ENCODE results near the gene PLEKHN1. TPM values are rescaled to one million over a fixed set of nuclear protein-coding genes. Genes with fewer than 3 reads are reported as not detected.

Gene PLEKHN1
- total RNA-seq, 1 donor from 2014 or later, result 0.51 TPM

- DNase-seq (ENCODE audit: low read depth in 2 of 2), result peak; percentile 15 to 65
These were observed 5.7 kb upstream of the PLEKHN1 start, which contains the start of gene KLHL17 for GRCh38 chr1:960363-961131. TSS of gene KLHL17 (plus strand) at chr1:960584. CDS start at chr1:960694, 110 bp downstream.

DNA sequence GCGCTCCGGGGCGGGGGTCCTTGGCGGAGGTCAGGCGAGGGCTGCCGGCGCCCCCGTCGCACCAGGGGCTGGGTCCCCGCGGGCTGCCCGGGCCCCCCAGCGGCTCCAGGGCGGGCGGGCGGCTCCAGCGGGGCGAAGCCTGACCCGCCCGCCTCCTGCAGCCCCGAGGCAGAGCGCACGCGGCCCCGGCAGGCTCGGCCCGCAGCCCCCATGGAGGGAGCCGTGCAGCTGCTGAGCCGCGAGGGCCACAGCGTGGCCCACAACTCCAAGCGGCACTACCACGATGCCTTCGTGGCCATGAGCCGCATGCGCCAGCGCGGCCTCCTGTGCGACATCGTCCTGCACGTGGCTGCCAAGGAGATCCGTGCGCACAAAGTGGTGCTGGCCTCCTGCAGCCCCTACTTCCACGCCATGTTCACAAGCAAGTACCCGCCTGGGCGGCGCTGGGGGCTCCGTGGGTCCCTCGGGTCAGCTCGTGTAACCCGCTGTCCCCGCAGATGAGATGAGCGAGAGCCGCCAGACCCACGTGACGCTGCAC is 5.1 kb upstream of the PLEKHN1 start:
- DNase-seq (ENCODE audit: low read depth in 2 of 2), result no peak

- no peak for DNase-seq (ENCODE audit: low read depth in 2 of 2)
These were observed 3.6 kb upstream of the PLEKHN1 start for GRCh38 chr1:962381-963300.

- no peak for DNase-seq (ENCODE audit: low read depth in 2 of 2)
These were observed 3.0 kb upstream of the PLEKHN1 start for GRCh38 chr1:963301-963651.

GRCh38 chr1:963746-964525 is 2.3 kb upstream of the PLEKHN1 start:
- DNase-seq (ENCODE audit: low read depth in 2 of 2), result no peak

DNA sequence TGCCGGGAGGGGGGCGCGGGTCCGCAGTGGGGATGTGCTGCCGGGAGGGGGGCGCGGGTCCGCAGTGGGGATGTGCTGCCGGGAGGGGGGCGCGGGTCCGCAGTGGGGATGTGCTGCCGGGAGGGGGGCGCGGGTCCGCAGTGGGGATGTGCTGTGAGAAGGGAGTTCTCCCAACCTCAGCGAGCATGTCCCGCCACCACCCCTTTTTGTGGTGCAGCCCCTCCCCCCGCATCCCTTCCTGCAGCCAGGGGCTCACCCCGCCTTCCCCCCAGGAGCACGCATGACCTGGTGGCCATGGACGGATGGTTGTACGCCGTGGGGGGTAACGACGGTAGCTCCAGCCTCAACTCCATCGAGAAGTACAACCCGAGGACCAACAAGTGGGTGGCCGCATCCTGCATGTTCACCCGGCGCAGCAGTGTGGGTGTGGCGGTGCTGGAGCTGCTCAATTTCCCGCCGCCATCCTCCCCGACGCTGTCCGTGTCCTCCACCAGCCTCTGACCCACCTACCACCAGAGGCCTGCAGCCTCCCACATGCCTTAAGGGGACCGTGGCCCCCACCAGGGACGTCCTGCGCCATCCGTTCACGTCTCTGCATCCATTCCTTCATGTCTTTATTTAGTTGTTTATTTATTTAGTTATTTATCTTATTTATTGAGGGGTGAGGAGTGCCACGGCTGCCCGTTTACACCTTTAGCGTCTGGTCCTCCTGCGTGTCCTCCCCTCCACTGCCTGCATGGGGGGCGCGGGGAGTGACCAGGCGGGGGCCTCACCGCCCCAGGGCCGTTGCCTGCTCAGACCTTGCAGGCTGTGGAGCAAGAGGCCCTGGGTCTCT is 1.4 kb upstream of the PLEKHN1 start:
- DNase-seq (ENCODE audit: low read depth in 2 of 2), result no peak

DNA sequence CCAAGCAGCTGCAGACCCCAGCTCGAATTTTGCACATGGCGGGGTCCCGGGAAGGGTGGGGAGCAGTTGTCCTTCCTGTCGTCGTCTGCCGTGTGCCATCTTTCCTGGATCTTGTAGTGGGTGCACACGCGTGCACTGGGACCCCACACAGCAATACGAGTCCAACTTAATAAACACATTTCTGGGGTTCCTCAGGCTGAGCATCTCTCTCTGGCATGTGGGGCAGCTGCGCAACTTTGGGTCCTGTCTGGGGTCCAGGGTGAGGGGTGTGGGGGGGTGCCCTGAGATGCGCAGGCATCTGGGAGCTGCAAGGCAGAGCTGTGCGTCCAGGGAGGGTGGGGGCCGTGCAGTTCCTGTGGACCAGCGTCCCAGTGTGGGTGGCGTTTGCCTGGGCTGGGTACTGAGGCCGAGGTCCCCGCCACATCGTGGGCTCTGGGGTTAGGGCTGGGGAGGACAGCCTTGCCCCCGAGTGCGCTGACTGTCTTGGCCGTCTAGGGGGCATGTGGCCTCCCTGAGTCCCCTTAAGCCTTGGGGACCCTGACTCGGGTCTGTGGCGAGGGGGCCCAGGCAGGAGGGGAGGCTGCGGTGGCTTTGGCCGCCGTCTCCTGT is 652 bp upstream of the PLEKHN1 start:
- DNase-seq (ENCODE audit: low read depth in 2 of 2), result no peak

GRCh38 chr1:966704-967300 is 520 bp downstream of the PLEKHN1 start:
- peak in 1 of 2 donors; percentile 57 for DNase-seq (ENCODE audit: low read depth in 2 of 2)

GRCh38 chr1:967466-968343 is 1.4 kb downstream of the PLEKHN1 start:
- no peak for DNase-seq (ENCODE audit: low read depth in 2 of 2)

DNA sequence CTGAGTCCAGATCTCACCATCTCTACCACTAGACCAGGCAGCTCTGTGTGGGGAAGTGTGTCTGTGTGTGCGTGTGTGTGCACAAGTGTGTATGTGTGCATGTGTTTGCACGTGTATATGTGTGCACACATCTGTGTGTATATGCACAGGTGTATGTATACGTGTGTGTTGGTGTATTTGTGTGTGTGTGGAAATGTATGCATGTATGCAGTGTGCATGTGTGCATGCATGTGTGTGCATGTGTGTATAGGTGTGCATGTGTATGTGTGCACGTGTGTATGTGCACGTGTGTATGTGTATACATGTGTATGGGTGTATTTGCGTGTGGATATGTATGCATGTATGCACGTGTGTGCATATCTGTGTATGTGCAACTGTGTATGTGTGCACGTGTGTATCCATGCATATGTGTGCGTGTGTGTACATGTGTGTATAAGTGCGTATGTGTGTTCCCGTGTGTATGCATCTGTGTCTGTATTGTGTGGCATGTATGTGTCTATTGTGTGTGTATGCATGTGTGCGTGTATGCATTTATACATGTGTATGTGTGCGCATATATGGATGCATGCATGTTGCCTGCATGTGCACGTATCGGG is 3.1 kb downstream of the PLEKHN1 start:
- no peak for DNase-seq (ENCODE audit: low read depth in 2 of 2)

DNA sequence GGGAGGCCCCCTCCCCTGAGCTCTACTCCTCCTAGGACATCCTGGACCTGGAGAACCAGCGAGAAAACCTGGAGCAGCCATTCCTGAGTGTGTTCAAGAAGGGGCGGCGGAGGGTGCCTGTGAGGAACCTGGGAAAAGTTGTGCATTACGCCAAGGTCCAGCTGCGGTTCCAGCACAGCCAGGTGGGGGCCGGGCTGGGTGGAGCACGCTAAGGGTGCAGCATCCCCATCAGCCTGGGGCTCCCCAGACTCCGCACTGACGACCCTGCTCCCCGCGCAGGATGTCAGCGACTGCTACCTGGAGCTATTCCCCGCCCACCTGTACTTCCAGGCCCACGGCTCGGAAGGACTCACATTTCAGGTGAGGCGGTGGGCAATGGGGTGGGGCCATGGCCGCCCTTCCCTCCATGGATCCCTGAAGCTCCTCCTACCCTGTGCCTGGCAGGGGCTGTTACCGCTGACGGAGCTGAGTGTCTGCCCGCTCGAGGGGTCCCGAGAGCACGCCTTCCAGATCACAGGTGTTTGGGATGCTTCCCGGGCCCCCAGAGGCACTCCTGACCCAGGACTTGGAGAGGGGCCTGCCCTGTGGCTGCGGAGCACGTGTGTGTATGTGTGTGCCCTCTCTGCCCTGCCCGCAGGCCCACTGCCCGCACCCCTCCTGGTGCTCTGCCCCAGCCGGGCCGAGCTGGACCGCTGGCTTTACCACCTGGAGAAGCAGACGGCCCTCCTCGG is 4.1 kb downstream of the PLEKHN1 start:
- no peak for DNase-seq (ENCODE audit: low read depth in 2 of 2)

DNA sequence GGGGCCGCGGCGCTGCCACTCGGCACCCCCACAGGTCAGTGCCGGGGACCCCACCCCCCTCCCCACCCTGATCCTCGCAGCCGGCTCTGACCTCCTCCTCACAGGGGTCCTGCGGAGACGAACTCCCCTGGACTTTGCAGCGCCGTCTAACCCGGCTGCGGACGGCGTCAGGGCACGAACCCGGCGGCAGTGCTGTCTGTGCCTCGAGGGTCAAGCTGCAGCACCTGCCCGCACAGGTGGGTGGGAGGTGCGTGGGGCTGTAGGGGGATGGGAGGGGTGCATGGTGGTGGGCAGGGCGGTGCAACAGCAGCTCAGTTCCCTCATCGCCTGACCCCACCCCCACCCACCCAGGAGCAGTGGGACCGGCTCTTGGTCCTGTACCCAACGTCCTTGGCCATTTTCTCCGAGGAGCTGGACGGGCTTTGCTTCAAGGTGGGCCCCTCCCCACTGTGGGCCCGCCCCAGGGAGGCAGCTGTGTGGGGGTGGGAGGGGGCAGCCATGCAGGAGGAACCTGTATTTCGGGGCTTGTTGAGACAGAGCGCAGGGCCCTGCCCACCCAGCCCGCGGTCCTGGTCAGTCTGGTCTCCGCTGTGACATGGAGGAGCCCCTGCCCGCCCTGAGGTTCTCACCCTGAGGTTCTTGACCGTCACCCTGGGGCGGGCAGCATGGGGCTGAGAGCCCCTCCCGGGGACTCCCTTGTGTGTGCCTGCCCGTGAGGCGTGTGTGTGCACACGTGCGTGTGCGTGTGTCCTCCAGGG is 4.9 kb downstream of the PLEKHN1 start:
- DNase-seq (ENCODE audit: low read depth in 2 of 2), result no peak

GRCh38 chr1:971751-972506 is 5.6 kb downstream of the PLEKHN1 start:
- DNase-seq (ENCODE audit: low read depth in 2 of 2), result no peak

GRCh38 chr1:972726-973458 is 6.6 kb downstream of the PLEKHN1 start:
- no peak for DNase-seq (ENCODE audit: low read depth in 2 of 2)
